Measurements from ENCODE around the gene DOCK2. TPM values are rescaled to one million over a fixed set of nuclear protein-coding genes. Genes with fewer than 3 reads are reported as not detected.

The DOCK2 gene
- total RNA-seq, 4 donors from 2014 or later, result 2.0 to 17.4 (median 7.5) TPM

- no peaks in the 10 kb centered on the region for H3K27me3 ChIP-seq
- no peak overlapping the region for H3K27ac ChIP-seq
- no peak overlapping the region for H3K4me3 ChIP-seq
- intact Hi-C loops (cut with DNase I; ENCODE audit: low total_unique reads), result no loop called here
- no peak for TF ChIP-seq POLR2A (IDR thresholded peaks at IDR 0.05)
- TF ChIP-seq, protein P1, sequence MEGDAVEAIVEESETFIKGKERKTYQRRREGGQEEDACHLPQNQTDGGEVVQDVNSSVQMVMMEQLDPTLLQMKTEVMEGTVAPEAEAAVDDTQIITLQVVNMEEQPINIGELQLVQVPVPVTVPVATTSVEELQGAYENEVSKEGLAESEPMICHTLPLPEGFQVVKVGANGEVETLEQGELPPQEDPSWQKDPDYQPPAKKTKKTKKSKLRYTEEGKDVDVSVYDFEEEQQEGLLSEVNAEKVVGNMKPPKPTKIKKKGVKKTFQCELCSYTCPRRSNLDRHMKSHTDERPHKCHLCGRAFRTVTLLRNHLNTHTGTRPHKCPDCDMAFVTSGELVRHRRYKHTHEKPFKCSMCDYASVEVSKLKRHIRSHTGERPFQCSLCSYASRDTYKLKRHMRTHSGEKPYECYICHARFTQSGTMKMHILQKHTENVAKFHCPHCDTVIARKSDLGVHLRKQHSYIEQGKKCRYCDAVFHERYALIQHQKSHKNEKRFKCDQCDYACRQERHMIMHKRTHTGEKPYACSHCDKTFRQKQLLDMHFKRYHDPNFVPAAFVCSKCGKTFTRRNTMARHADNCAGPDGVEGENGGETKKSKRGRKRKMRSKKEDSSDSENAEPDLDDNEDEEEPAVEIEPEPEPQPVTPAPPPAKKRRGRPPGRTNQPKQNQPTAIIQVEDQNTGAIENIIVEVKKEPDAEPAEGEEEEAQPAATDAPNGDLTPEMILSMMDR (IDR thresholded peaks at IDR 0.05), result no peak
- H3K9me3 ChIP-seq, result no peaks in the 10 kb centered on the region
- DNase-seq, result no peak
- H3K36me3 ChIP-seq, result no peaks in the 10 kb centered on the region
- H3K4me1 ChIP-seq, result no peaks in the 10 kb centered on the region
Measured at GRCh38 chr5:169753795-169754194, 116.7 kb downstream of the DOCK2 start.

DNA sequence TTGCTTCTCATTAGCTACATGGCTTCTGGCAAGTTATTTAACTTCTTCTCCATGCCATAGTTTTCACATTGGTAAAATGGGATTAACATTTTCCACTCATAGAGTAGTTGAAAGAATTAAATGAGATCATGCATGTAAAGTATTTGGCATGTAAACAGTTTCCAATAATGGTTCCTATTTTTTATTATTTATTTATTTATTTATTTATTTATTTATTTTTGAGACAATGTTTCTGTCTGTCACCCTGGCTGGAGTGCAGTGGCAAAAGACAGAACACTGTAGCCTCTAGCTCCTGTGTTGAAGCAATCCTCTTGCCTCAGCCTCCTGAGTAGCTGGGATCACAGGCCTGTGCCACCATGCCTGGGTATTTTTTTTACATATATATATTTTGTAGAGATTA, 117.7 kb downstream of the DOCK2 start:
- Histone ChIP-seq H3K27me3 (no peaks in the 10 kb centered on the region), H3K4me3 (no peak overlapping the region), H3K4me1 (no peaks in the 10 kb centered on the region), H3K27ac (no peak overlapping the region), H3K36me3 (no peaks in the 10 kb centered on the region), H3K9me3 (no peaks in the 10 kb centered on the region)
- intact Hi-C loops (cut with DNase I; ENCODE audit: low total_unique reads), result no loop called here
- DNase-seq, result no peak
- TF ChIP-seq, protein P1 (IDR thresholded peaks at IDR 0.05), result no peak
- no peak for TF ChIP-seq POLR2A (IDR thresholded peaks at IDR 0.05)

DNA sequence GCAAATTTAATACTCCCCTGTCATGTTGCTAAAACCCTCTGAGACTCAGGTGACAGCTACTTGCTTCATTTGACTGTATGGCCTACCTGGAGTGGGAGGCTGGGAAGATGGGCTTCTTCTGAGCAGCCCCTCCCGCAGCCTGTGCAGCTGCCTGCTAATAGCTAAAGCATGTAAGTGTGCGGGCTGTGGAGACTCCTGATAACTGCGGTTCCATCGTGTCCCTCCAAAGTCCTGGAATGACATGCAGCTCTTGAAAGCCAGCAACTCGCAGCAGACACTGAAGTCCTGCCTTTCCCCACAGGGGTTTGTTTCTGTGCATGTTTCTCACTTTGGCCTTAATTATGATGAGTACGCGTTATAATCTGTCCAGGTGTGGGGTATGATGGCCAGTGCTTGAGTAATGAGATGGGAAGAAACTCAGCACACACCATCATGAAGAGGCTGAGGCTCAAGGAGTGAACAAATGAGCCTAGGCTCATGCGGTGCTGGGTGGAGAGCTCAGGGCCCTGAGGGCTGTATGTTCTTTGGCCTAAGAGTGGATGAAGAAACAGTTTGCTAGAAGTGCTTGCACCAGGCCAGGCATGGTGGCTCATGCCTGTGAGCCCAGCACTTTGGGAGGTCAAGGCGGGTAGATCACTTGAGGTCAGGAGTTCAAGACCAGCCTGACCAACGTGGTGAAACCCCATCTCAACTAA, 119.1 kb downstream of the DOCK2 start:
- no peak for TF ChIP-seq POLR2A (IDR thresholded peaks at IDR 0.05)
- TF ChIP-seq, protein P1 (IDR thresholded peaks at IDR 0.05), result no peak
- Histone ChIP-seq H3K4me1 (no peaks in the 10 kb centered on the region), H3K36me3 (no peaks in the 10 kb centered on the region), H3K27ac (no peak overlapping the region), H3K27me3 (no peaks in the 10 kb centered on the region), H3K9me3 (no peaks in the 10 kb centered on the region), H3K4me3 (no peak overlapping the region)
- intact Hi-C loops (cut with DNase I; ENCODE audit: low total_unique reads), result no loop called here
- no peak for DNase-seq

DNA sequence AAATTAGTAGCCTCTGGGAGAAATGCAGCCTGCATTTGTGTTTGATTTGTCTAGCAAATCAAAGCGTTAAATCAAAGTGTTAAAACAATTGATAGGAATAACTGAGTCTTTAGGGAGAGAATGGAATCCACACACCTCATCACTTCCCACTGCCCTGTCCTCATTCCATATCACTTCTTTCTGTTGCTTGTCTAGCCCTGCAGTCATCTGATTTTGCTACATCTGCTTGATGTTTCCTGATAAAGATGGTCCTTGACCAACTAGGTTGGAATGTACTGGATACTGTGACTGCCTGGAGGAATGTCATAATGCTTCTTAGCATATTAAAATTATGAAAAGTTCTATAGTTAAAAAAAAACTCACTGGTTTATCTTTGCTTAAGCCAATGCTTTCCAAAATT, 119.9 kb downstream of the DOCK2 start:
- TF ChIP-seq, protein P1 (IDR thresholded peaks at IDR 0.05), result no peak
- no peak for TF ChIP-seq POLR2A (IDR thresholded peaks at IDR 0.05)
- DNase-seq, result no peak
- Histone ChIP-seq H3K27me3 (no peaks in the 10 kb centered on the region), H3K9me3 (no peaks in the 10 kb centered on the region), H3K4me1 (no peaks in the 10 kb centered on the region), H3K4me3 (no peak overlapping the region), H3K27ac (no peak overlapping the region), H3K36me3 (no peaks in the 10 kb centered on the region)
- intact Hi-C loops (cut with DNase I; ENCODE audit: low total_unique reads), result no loop called here

GRCh38 chr5:169758886-169759285, 121.8 kb downstream of the DOCK2 start:
- no peaks in the 10 kb centered on the region for H3K27me3 ChIP-seq
- no peak overlapping the region for H3K27ac ChIP-seq
- no peak for DNase-seq
- no peaks in the 10 kb centered on the region for H3K4me1 ChIP-seq
- H3K36me3 ChIP-seq, result no peaks in the 10 kb centered on the region
- H3K4me3 ChIP-seq, result no peak overlapping the region
- no peak for TF ChIP-seq POLR2A (IDR thresholded peaks at IDR 0.05)
- TF ChIP-seq, protein P1 (IDR thresholded peaks at IDR 0.05), result no peak
- intact Hi-C loops (cut with DNase I; ENCODE audit: low total_unique reads), result no loop called here
- H3K9me3 ChIP-seq, result no peaks in the 10 kb centered on the region

All from uterus (tissue), 4 donors.